HG03095 (cell line): ENCODE measurements around the gene JADE3.

Experiments
- ATAC-seq: cut with Tn5 transposase; IDR thresholded peaks from one replicate; pipeline ENCODE4 v1.9.1; 2021; ENCODE audit warnings: moderate library complexity; ENCODE audit not compliant: unreplicated experiment

Gene JADE3

DNA sequence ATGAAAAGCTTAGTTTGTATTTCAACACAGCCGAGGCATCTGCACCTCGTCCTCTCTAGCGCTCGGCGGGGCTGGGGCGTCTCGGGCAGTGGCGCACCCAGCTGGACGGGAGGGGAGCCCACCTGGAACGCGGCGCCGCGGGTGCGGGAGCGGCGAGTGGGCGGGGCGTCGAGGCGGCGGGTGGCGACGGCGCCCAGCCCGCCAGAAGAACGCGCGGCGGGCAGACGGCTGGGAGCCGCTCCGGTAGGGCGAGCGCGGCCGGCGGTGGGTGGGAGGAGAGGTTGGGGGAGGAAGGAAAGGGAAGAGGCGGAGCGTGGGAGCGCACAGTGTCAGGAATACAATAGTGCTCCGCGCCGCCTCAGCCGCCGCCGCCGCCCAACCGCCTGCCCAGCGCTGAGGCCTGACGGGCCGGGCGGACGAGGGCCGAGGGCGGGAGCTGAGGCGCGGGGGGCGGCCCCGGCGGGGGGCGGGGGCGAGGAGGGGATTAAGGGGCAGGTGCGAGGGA lies at the start of gene JADE3:
Gene JADE3, plus strand, starts transcription at position 324 of the 505 bp plus-strand sequence. CDS start 72,474 bp downstream, outside the sequence.
- ATAC-seq, result no peak

DNA sequence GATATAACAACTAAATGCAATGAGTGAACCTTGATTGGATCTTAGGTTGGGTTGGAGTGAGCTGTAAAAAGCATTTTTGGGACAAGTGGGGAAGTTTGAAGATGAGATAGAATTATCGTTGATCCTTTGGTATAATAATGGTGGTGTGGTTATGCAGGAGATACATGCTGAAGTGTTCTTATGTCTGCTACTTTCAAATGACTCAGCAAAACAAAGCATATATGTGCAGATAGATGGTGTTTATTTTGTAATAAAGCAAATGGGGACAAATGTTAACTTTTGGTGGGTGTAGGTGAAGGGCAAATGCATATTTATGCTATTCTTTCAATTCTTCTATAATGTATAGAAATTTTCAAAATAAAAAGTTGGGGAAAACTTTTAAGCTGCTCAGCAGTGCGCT lies 49.1 kb upstream of the JADE3 start:
- ATAC-seq, result no peak

DNA sequence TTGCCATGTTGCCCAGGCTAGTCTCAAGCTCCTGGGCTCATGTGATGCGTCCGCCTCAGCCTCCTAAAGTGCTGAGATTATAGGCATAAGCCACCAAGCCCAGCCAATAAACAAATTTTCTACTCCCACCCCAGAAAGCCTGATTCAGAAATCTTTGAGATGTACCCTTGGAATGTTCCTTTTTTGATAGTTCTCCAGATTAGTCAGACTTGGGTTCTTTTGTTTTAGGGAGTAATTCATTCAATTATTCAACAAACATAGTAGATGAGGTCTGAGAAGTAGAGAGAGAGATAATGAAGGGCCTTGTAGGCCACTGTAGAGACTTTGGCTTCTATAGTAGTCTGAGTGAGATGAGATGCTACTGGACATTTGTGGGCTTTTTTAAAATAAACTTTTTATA lies 47.6 kb upstream of the JADE3 start:
- no peak for ATAC-seq

DNA sequence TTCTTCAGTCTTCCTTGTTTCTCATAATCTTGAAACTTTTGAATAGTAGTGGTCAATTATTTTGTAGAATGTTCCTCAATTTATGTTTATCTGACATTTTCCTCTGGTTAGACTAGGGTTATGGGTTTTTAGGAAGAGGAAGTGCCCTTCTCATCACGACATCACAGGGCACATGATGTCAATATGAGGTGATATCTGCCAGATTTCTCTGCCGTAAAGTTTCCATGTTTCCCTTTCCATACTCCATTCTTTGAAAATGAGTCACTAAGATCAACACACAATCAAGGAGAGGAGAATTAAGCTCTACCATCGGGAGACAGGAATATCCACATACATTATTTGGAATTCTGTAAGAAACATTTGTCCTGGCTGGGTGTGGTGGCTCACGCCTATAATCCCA lies 46.9 kb upstream of the JADE3 start:
- ATAC-seq, result no peak

DNA sequence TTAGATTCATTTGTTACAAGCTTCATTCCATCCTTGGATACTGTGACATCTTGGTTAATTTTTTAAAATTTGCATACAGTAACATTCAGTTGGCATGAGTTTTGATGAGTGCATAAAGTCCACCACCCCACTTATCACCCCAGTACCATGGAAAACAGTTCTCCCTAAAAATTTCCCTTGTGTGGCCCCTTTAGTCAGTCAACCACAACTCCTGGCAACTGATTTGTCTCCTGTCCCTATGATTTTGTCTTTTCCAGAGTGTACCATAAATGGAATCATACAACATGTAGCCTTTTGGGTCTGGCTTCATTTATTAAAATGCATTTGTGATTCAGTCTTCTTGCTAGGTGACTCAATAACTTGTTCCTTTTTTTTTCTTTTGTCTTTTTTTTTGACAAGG lies 45.5 kb upstream of the JADE3 start:
- no peak for ATAC-seq

DNA sequence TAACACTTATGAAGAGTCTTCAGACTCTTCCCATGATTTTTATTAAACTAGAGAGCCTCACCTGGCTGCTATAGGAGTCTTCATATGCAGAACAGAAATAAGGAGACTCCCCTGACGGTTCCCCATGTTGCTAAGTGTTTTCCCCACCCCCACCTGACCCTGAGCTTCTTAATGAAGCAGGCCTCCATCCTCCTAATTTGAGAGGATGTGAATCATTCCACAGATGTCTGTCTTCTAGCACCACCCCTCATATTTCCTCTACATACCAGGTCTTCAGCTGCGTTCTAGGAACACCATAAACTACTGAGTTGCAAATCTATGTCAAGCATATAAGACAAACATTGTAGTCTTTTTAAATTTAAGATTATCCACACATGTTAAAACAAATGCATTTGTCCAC lies 38.5 kb upstream of the JADE3 start:
- no peak for ATAC-seq

DNA sequence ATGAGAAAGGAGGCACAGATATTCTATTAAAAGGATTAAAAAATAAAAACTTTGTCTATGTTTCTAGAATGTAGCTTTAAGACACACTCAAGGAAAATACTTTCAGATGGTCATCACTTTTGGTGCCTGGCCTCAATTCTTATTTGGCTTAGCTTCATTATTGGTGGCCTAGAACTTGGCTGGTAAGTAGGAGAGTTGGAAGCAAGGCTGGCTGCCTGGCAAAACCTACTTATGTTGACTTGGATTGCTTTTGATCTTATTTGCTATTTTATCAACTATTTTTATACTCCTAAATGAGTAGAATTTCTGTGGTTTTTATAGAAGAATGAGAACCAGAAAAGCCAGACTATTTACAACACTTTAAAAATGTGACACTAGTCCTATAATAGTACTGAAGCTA lies 35.3 kb upstream of the JADE3 start:
- no peak for ATAC-seq

DNA sequence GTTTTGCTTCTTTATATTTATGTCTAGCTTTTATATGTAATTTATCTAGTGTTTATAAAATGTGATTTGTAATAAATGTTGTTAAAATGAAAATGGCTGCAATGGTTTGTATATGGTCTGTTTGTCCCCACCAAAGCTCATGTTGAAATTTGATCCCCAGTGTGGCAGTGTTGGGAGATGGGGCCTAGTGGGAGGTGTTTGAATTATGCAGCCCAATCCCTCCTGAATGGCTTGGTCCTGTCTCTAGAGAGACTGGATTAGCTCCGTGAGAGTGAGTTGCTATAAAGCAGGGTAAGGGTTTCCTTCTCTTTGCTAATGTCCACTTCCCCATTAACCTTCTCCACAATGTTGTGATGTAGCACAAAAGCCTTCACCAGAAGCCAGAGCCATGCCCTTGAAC lies 30.0 kb upstream of the JADE3 start:
- ATAC-seq, result no peak

DNA sequence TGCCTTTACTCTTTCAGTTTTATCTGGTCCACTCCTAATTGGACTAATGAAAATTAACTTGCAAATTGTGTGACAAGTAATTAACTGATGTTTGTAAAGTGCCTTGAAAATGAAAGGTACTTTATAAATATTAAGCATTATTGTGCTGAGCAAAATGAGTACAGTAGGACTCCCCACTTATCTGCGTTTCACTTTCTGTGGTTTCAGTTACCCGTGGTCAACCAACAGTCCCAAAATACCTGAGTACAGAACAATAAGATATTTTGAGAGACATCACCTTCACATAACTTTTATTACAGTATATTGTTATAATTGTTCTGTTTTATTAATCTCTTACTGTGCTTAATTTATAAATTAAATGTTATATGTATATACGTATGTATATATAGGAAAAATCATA lies 27.4 kb upstream of the JADE3 start:
- ATAC-seq, result no peak

DNA sequence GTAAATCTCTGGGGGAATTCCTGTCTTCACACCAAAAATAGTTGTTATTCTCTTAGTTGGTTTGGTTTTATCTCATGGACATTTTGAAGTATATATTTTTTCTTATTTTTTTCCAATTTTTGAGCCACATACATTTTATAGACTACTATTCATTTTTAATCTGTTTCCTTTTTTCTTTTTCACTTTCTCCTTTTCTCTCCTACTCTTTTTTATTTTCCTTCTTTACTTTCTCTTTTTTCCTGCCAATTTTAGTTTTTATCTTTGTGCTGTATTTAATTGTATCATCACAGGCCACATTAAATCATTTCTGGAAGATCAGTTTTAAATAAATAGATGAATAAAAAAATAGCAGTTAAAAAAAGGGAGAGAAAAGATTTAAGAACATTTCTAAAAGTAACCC lies 14.0 kb upstream of the JADE3 start:
- no peak for ATAC-seq

DNA sequence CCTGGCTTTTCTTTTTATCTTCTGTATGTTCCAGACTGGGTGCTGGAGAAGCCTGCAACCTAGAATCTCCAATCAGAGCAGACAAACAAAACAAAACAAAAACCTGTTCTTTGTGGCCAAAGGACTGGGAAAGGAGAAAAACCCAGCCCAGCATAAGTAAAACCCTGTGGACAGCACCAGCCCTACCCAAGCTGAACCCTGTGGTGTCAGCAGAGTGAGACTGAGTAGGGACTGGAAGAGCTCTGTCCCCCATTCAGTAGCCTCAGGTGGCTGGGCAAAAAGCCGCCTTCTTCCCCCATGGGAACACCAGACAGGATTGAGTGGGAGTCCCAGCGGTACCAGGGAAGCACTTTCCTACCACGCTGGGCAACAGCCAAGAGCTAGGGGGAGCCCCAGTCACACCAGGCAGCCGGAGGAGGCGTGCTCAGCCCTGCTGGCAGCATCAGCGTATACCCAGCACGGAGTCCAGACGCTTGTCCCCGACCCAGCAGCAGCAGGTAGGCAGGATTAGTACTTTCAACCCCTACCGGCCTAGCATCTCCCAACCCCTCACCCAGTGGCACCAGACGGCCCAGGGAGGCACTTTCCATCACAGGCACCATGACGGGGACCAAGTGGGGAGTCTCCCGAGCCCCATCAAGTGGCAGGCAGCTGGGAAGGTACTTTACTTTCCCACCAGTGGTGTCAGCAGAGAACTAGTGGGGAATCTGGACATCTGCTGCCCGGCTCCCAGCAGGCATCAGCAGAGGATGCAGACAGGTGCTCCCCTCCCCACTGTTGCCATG lies 8.6 kb upstream of the JADE3 start:
- peak; percentile 86 for ATAC-seq

DNA sequence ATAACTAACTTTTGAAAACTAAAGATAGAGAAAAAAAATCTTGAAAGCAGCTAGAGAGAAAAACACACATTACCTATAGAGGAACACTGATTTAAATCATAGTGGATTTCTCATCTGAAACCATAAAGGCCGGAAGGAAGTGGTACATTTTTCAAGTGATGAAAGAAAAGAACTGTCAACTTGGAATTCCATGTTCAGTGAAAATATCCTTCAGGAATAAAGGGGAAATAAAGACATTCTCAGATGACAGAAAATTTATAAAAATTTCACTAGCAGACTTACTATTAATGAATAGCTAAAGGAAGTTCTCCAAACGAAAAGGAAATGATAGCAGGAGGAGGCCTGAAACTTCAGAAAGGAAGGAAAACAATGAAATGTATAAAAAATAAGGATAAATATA lies 7.6 kb upstream of the JADE3 start:
- no peak for ATAC-seq

DNA sequence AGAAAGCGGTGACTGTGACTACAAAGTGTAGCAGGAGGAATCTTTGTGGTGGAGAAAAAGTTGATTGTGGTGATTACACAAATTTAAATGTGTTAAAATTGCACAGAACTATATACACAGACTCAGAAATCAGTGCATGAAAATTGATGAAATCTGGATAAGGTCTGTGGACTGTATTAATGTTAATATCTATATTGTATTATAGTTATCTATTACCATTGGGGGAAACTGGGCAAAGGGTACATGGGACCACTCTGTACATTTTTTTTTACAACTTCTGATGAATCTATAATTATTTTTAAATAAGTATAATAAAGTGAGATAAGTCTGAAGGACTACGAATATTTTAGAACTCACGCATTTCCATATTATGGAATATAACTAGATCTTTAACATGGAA lies 1.8 kb upstream of the JADE3 start:
- ATAC-seq, result no peak

DNA sequence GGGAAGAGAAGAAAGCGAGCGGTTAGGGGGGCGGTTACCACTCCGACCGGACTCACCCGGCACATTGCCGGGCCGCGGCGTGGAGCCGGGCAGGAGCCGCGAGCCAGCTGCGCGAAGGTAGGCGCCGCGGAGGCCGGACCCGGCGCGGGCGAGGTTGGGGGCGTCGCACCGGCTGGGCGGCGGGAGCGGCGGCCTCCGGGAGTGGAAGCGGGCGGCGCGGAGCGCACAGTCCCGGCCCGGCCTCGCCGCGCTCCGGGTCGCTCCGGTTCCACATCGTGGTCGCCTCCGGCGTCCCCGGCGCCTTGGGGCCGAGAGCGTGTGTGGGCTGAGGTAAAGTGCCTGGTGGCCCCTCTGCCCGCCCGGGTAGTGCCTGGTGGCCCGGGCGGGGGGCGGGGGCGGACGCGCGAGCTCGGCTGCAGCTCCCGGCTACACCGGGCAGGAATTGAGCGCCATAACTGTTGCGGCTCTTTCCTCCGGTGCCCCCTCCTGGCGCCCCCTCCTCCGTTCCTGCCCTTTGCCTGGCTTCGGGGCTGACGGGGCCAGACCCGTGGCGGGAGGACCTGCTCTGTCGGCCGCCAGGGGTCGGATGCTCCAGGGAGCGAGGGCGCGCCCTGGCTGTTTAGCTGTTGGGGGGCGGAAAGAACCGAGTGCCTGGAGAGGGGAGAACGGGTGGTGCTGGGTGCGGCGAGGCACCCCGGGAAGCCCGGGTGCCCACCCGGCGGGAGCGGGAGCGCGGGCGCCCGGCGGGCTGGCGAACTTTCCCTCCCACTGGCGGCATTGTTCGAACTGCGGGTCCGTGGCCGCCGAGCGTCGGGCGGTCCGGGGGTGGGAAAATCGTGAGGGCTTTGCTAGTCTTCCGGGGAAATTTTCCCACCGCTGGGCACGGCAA lies 626 bp downstream of the JADE3 start:
- no peak for ATAC-seq

DNA sequence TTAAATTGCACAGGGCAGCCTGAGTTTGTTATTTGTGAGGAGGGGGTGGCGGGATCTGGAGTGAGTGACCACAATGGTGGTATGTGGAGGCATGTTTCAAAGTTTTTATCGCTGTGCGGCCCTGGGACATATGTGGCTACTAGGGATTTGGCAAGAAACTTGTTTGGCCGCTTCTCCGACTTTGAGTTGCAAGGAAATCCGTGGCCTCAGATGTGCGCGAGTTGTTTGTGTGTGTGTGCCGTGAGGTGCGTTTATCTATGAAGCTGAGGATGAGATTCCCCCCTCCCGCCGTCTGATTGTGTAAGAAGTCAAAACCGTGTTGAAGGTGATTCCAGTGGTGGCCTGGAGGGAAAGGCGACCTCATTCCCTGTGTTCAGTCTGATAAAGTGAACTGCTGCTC lies 1.4 kb downstream of the JADE3 start:
- ATAC-seq, result no peak

DNA sequence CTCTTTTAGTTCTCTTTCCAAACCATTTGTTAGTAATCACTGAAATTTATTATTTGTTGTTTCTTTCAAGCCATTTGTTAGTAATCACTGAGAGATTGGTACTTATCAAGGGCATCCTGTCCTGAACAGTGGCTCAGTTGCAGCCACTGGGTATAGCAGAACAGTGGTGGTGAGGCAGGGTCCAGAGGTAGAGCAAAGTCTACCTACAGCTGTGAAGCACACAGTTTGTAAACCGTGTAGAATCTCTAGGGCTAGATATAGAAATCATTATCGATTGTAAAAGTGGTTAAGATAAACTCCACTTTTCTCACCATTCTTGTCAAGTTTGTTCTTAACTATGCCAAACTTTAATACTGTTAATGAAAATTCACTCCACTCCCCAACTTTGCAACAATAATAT lies 4.1 kb downstream of the JADE3 start:
- ATAC-seq, result no peak

DNA sequence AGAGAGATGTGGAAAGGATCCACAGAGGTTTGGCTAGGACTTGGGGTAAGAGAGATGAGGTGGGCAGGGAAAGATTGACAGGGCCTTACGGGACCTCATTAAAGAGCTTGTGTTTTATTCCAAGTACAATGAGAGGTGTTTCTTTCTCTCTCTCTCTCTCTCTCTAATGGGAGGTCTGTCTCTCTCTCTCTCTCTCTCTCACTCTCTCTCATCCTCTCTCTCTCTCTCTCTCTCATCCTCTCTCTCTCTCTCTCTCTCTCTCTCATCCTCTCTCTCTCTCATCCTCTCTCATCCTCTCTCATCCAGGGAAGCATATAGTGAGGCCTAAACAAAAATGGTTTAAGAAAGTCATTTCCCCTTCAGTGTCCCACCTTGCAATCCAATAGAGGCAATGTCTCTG lies 5.4 kb downstream of the JADE3 start:
- ATAC-seq, result no peak

DNA sequence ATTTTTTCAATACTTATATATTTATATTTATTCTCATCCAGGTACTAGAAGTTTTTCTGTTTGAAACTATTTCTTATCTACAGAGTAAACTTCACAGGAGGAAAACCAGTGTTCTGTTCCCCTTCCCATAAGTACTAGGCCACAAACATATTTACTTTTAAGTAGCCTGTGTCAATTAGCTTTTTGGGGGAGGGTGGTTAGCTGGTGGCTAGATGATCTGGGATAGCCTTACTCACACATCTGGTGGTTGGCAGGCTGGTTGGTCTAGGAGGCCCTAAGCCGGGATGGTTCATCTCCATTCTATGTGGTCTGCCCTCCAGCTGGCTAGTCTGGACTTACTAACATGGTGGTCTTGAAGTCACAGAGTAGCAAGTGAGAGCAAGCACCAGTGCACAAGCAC lies 6.2 kb downstream of the JADE3 start:
- ATAC-seq, result no peak

DNA sequence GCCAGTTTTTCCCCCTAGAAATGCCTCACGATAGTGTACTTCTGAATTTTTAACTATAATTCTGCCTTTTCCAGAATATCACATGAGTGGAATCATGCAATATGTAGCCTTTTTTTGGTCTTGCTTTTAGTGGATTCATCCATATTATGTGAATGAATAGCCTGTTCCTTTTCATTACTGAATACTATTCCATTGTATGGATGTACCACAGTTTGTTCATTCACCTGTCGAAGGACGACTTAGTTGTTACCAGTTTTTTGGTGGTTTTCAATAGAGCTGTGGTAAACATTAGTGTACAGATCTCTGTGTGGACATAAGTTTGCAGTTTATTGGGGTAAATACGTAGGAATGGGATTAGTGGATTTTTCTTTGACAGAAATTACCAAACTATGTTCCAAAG lies 8.0 kb downstream of the JADE3 start:
- ATAC-seq, result no peak

DNA sequence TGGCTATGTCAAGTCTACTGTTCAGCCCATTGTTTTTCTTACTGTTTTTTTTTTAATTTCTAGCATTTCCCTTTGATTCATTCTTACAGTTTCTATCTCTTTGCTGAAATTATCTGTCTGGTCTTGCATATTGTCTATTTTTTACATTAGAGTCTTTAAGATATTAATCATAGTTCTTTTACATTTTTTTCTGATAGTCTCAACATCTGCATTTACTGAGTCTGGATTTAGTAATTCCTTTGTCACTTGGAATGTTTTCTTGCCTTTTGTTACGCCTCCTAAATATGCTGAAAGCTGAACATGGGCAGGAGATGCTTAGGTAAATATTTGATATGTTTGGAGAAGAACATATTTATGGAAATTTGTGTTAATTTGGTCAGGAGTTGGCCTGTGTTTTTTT lies 10.4 kb downstream of the JADE3 start:
- ATAC-seq, result no peak

DNA sequence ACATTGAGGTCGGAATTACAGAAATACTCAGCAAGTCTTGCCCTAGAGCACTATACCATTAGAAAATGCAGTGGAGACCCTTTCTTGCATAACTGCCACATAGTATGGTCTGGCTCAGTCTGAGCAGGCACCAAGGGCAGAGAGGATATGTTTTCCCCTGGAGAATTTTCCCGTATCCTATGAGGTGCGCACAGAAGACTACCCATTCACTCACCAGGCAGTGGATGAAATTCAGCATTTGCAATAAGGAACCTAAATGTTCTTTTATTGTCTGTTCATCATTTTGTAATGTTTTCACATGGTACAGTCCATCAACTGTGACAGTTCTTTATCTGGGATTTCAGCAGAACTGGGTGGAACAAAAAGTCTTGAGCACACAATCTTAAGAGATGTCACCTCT lies 15.5 kb downstream of the JADE3 start:
- ATAC-seq, result no peak
